ENCODE results near the gene PPP6R2. TPM values are rescaled to one million over a fixed set of nuclear protein-coding genes. Genes with fewer than 3 reads are reported as not detected.

PPP6R2 gene
- total RNA-seq, 1 experiment from 2014 or later, result 61.3 TPM

- TF ChIP-seq, protein P1, sequence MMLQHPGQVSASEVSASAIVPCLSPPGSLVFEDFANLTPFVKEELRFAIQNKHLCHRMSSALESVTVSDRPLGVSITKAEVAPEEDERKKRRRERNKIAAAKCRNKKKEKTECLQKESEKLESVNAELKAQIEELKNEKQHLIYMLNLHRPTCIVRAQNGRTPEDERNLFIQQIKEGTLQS (IDR thresholded peaks at IDR 0.05), result no peak
- TF ChIP-seq SRF (IDR thresholded peaks at IDR 0.05; ENCODE audit: low read depth) (no peak), YY1 (IDR thresholded peaks at IDR 0.05; ENCODE audit: extremely low read depth, insufficient replicate concordance, low read depth, low read length) (no peak), EGR1 (IDR thresholded peaks at IDR 0.05; ENCODE audit: low read depth) (no peak), EZH2phosphoT487 (IDR thresholded peaks at IDR 0.05; ENCODE audit: borderline replicate concordance) (no peak), FOSL1 (IDR thresholded peaks at IDR 0.05; ENCODE audit: low read depth) (no peak), EZH2 (IDR thresholded peaks at IDR 0.05) (no peak), POLR2AphosphoS5 (IDR thresholded peaks at IDR 0.05; ENCODE audit: low read depth, low read length) (no peak), POLR2A (IDR thresholded peaks at IDR 0.05; ENCODE audit: borderline replicate concordance, extremely low read depth, insufficient read depth, insufficient read length) (no peak), CEBPB (IDR thresholded peaks at IDR 0.05; ENCODE audit: low read depth) (no peak), ZNF274 (IDR thresholded peaks at IDR 0.05; ENCODE audit: low read depth, low read length) (no peak)
- TF ChIP-seq, protein P2, sequence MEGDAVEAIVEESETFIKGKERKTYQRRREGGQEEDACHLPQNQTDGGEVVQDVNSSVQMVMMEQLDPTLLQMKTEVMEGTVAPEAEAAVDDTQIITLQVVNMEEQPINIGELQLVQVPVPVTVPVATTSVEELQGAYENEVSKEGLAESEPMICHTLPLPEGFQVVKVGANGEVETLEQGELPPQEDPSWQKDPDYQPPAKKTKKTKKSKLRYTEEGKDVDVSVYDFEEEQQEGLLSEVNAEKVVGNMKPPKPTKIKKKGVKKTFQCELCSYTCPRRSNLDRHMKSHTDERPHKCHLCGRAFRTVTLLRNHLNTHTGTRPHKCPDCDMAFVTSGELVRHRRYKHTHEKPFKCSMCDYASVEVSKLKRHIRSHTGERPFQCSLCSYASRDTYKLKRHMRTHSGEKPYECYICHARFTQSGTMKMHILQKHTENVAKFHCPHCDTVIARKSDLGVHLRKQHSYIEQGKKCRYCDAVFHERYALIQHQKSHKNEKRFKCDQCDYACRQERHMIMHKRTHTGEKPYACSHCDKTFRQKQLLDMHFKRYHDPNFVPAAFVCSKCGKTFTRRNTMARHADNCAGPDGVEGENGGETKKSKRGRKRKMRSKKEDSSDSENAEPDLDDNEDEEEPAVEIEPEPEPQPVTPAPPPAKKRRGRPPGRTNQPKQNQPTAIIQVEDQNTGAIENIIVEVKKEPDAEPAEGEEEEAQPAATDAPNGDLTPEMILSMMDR (IDR thresholded peaks at IDR 0.05 in 2 of 3, conservative IDR thresholded peaks at IDR 0.05 in 1 of 3; ENCODE audit: borderline replicate concordance in 1 of 3, insufficient read depth in 1 of 3, low read depth in 2 of 3, low read length in 2 of 3), result no peak
These were observed 127.4 kb downstream of the PPP6R2 start (continued) for GRCh38 chr22:50470491-50470890.

GRCh38 chr22:50471197-50471847 is 128.2 kb downstream of the PPP6R2 start:
- no peaks in the 10 kb centered on the region for H3K27me3 ChIP-seq (ENCODE audit: insufficient read depth, low read length)
- no peak overlapping the region for H3K9ac ChIP-seq (ENCODE audit: low read length)
- ChIA-PET CTCF (no interaction called here), RAD21 (ENCODE audit: low non-redundant PET in 1 of 2, low total read pairs in 2 of 2, uncharacterized antibody in 2 of 2, unreplicated experiment in 2 of 2) (no interaction called here), POLR2A (no interaction called here)
- H3K4me3 ChIP-seq (replicated peaks in 1 of 2; ENCODE audit: low read depth in 1 of 2, low read length in 2 of 2), result no peak overlapping the region
- H3K27ac ChIP-seq (ENCODE audit: low read depth, low read length), result peak overlapping the region; percentile 36; the same call in 1 of the 2 replicates
- H3K36me3 ChIP-seq (ENCODE audit: control insufficient read depth in 1 of 2, insufficient read depth in 2 of 2, low read length in 2 of 2), result no peaks in the 10 kb centered on the region; a peak in 2 of 4 replicates
- H3K4me2 ChIP-seq (ENCODE audit: low read length), result peak overlapping the region; percentile 62; the same call in 1 of the 2 replicates
- H4K20me1 ChIP-seq (ENCODE audit: insufficient read depth), result peaks cover 6% of the 10 kb centered on the region; the same call in 1 of the 2 replicates
- TF ChIP-seq FOSL1 (IDR thresholded peaks at IDR 0.05; ENCODE audit: low read depth) (no peak), CEBPB (IDR thresholded peaks at IDR 0.05; ENCODE audit: low read depth) (no peak), CBX3 (IDR thresholded peaks at IDR 0.05; ENCODE audit: low read depth) (no peak), SIN3A (IDR thresholded peaks at IDR 0.05; ENCODE audit: low read depth) (no peak), SRF (IDR thresholded peaks at IDR 0.05; ENCODE audit: low read depth) (no peak), ZFX (IDR thresholded peaks at IDR 0.05) (no peak), POLR2A (IDR thresholded peaks at IDR 0.05; ENCODE audit: borderline replicate concordance, extremely low read depth, insufficient read depth, insufficient read length) (no peak)
- TF ChIP-seq, protein P3, sequence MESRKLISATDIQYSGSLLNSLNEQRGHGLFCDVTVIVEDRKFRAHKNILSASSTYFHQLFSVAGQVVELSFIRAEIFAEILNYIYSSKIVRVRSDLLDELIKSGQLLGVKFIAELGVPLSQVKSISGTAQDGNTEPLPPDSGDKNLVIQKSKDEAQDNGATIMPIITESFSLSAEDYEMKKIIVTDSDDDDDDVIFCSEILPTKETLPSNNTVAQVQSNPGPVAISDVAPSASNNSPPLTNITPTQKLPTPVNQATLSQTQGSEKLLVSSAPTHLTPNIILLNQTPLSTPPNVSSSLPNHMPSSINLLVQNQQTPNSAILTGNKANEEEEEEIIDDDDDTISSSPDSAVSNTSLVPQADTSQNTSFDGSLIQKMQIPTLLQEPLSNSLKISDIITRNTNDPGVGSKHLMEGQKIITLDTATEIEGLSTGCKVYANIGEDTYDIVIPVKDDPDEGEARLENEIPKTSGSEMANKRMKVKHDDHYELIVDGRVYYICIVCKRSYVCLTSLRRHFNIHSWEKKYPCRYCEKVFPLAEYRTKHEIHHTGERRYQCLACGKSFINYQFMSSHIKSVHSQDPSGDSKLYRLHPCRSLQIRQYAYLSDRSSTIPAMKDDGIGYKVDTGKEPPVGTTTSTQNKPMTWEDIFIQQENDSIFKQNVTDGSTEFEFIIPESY (IDR thresholded peaks at IDR 0.05; ENCODE audit: extremely low read depth, insufficient replicate concordance, low read length), result no peak
- H3K4me1 ChIP-seq (ENCODE audit: control insufficient read depth in 1 of 2, insufficient read depth in 2 of 2, low read length in 2 of 2), result peaks cover 30 to 56% of the 10 kb centered on the region in 2 experiments
- H3K79me2 ChIP-seq (ENCODE audit: insufficient read depth, low read length), result peaks cover 61% of the 10 kb centered on the region
- no peaks in the 10 kb centered on the region for H3K9me3 ChIP-seq (ENCODE audit: control insufficient read depth in 1 of 2, insufficient read depth in 1 of 2, low read depth in 1 of 2, low read length in 2 of 2)
- H3K9me2 ChIP-seq (ENCODE audit: insufficient read depth), result no peaks in the 10 kb centered on the region
- no peak for ATAC-seq
- no peak for DNase-seq (ENCODE audit: low read depth, low spot score)
- intact Hi-C loops (cut with micrococcal nuclease), result no loop called here
- no peak overlapping the region for H2AFZ ChIP-seq (ENCODE audit: low read depth, low read length, poor library complexity, severe bottlenecking)
- no TSS peak for BruUV-seq (replicated peaks)
